LNCaP clone FGC (cell line): ENCODE data around the gene CACNA2D2.

Experiments
- DNase-seq: peaks from one replicate; pipeline ENCODE4 v3.0.0-alpha.2; 2011; ENCODE audit warnings: low read depth
- H3K4me3 ChIP-seq: 2 replicates; pipeline ENCODE4 v1.5.1; 2011; ENCODE audit warnings: mild to moderate bottlenecking, low read depth, low read length, control low read depth
- TF ChIP-seq, protein P1 (sequence below): IDR thresholded peaks from 2 replicates; pipeline ENCODE4 v1.5.1; 2012; ENCODE audit warnings: mild to moderate bottlenecking; ENCODE audit not compliant: control insufficient read depth, insufficient read depth; ENCODE audit errors: extremely low read depth

The CACNA2D2 gene

DNA sequence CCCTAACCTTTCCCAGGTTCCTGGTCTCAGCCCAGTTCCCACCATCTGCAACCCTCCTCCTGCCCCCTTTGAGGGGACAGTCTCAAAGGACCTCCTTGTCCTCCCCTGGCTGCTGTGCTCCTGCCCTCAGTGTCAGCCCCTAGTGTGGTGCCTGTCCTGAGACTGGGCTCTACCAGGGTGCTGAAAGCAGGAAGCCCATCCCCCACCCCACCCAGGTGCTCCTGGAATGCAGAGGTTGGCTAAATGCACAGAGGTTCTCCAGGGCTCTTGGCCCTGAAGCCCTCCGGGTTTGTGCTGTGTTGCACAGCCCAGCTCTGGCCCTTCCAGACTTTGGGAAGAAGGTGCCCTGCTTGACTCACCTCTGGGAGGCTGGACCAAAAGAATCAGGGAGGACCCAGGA, 42.3 kb upstream of the CACNA2D2 start:
- TF ChIP-seq, protein P1, sequence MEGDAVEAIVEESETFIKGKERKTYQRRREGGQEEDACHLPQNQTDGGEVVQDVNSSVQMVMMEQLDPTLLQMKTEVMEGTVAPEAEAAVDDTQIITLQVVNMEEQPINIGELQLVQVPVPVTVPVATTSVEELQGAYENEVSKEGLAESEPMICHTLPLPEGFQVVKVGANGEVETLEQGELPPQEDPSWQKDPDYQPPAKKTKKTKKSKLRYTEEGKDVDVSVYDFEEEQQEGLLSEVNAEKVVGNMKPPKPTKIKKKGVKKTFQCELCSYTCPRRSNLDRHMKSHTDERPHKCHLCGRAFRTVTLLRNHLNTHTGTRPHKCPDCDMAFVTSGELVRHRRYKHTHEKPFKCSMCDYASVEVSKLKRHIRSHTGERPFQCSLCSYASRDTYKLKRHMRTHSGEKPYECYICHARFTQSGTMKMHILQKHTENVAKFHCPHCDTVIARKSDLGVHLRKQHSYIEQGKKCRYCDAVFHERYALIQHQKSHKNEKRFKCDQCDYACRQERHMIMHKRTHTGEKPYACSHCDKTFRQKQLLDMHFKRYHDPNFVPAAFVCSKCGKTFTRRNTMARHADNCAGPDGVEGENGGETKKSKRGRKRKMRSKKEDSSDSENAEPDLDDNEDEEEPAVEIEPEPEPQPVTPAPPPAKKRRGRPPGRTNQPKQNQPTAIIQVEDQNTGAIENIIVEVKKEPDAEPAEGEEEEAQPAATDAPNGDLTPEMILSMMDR = no peak
- H3K4me3 ChIP-seq = no peak overlapping the region
- DNase-seq = no peak

DNA sequence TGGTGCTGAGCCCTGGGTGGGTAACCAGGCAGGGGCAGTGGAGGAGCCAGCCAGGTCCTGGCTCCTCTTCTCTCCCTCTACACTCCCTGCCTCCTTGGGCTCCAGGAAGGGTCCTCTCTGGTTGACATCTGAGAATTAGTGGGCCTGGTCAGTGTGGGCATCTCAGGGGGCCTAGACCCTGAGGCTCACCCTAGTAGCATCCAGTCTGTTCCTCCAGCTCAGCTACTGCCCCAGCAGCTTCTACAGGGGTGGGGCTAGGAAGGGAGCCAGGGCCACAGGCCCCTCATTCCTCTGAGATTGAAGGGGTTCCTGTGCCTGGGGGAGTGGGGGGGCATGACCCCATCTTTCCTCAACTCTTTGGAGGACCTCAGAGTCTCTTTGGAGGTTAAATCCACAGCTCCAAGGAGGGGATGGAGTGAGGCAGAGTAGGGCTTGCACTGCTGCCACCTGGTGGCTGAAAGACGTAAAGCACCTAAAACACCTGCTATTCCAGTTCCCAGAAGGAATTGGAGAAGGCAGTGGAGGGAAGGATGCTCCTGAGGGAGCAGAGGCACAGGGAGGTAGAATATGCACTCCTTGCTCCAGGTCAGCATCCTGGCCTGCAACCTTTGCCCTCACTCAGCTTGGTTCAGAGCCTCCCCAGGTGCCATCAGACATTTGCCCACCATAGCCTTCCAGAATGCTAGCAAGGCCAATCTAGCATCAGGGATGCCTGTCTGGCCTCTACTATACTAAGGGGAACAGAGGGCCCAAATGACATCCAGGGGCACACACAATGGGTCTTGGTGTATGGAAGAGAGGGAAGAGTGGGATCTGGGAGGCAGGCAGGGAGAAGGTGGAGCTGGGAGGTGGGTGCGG, 39.0 kb upstream of the CACNA2D2 start:
- no peak overlapping the region for H3K4me3 ChIP-seq
- TF ChIP-seq, protein P1 = peak; percentile 94
- DNase-seq = no peak

DNA sequence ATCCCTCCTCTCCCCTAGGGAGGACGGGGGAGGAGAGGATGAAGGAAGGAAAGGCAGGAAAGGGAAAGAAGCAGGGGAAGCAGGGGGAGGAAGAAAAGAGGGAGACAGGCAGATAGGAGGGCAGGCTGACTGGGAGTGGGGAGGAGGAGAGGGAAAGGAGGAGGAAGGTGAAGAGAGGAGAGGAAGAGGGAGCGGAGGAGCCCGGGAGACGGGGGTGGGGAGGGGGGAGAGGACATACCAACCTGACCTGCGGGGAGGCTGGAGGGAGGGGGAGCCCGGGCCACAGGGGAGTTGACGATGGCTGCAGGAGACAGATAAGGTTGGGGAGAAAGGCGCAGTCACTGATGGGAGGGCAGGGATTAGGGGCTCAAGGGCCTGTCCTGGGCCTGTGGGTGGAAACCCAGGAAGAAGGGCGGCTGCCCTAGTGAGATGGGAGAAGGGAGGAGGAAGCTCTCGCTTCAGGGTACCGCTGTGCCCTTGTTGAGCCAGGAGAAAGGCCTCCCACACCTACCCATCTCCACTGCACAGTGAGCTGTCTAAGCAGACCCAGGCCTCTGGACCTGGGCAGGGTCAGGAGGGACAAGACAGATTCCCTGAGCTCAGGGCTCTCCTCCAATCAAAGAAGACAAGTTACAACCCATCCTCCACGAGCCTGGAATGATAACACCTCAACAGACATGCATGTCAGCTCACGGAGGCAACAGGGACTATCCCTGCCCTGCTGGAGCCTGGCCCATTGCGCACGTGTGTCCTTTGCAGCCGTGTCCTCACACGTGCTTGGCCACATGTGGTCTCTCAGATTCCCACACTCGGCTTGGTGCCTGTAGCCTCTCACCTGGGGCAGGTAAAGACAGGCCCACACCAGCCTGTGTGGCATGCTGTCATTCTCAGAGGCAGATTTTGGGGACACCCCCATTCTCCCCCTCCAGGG, 36.2 kb upstream of the CACNA2D2 start:
- no peak overlapping the region for H3K4me3 ChIP-seq
- DNase-seq = no peak
- TF ChIP-seq, protein P1 = no peak

DNA sequence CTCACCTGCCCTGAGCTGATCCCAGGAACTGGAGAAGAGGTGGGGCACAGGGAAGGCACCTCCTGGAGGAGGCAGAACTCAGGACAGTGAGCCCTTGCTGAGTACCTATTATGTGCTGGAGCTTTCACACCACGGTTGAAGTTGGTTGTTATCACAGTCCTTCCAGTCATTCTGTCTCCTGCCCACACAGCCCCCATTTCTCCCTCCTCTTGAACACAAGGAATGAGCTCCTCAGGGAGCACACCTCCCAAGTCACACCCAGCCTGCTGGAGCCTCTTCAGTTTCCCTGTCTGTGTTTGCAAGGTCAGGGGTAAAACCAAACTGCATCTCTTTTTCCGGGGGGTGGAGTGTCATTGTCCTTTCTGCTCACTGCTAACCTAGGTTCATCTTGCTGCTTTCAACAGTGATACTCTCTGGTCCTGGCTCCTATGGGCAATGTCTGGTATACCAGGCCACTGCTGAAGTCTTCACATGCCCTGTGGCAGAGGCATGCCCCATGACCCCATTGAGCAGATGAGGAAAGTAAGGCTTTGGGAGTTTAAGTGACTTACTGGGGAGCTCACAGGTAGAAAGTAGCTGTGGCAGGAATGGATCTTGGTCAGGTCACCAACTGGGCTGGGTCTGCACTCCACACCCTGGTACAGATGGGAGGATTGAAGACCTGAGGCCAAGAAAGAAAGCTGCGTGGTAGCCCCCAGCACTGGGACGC, 34.1 kb upstream of the CACNA2D2 start:
- no peak overlapping the region for H3K4me3 ChIP-seq
- no peak for DNase-seq
- TF ChIP-seq, protein P1 = no peak

DNA sequence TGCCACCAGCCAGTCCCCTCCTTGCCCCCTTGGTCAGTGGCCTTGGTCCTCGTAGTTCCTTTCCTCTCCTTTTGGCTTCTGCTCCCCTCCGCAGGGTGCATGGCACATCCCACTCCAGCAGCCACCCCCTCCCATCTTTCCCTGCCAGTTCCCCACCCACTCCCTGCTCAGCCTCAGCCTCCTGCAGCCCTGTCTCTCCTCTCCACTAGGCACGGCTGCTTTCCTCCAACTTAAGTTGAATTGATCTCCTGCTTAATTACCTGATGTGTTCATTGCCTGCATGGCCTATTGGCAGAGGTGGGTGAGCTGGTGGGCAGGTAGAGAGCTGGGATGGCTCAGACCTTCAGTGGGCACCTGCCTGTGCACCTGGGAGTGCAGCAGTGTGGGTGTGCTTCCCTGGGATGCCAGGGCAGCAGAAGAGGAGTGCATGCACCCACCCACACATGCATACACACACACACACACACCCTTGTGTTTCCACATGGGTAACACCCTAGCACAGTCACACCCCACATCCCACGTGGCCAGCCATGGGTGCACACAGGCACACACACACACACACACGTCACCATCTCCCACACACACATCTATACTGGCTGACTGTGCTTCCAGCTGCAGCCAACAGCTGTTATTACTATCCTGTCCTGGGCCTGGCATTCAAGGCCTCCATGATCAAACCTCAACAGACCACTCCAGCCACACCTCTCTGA, 33.2 kb upstream of the CACNA2D2 start:
- TF ChIP-seq, protein P1 = no peak
- no peak overlapping the region for H3K4me3 ChIP-seq
- no peak for DNase-seq
